Activated gamma-delta T cell treated with anti-CD3 and anti-CD28 coated beads, Interleukin-2, amount 50 U/mL, for 16 hours (primary cell): ENCODE results near the gene DNAJB11.
"Not testable (repeated sequence)": the region's sequence is repeated elsewhere in the genome, so short reads cannot be mapped to it uniquely, and the experiment has no call there.

Experiments
- DNase-seq: peaks from one replicate; pipeline ENCODE4 v3.0.0-alpha.2; 2020; ENCODE audit warnings: low read depth

Gene DNAJB11

GRCh38 chr3:186552408-186553031 lies 18.0 kb upstream of the DNAJB11 start:
- no peak for DNase-seq

GRCh38 chr3:186564586-186564985 lies 5.9 kb upstream of the DNAJB11 start:
- no peak for DNase-seq

GRCh38 chr3:186566772-186567071 lies 3.8 kb upstream of the DNAJB11 start:
- no peak for DNase-seq

- DNase-seq = peak; percentile 91
Observed at GRCh38 chr3:186567072-186567921, 3.2 kb upstream of the DNAJB11 start, which contains the start of gene TBCCD1. TSS of gene TBCCD1 (minus strand) at chr3:186567339. CDS start at chr3:186564329, 3,010 bp downstream.

- not testable (repeated sequence) for DNase-seq
Observed at GRCh38 chr3:186569361-186569760, 1.2 kb upstream of the DNAJB11 start.

- no peak for DNase-seq
Observed at GRCh38 chr3:186569779-186570095, 783 bp upstream of the DNAJB11 start.

- no peak for DNase-seq
Observed at GRCh38 chr3:186570941-186571643, 572 bp downstream of the DNAJB11 start.

GRCh38 chr3:186571644-186572013 lies 1.1 kb downstream of the DNAJB11 start:
- no peak for DNase-seq

GRCh38 chr3:186577521-186577920 lies 7.0 kb downstream of the DNAJB11 start:
- DNase-seq = no peak

GRCh38 chr3:186580785-186581184 lies 10.3 kb downstream of the DNAJB11 start:
- no peak for DNase-seq

- DNase-seq = no peak
Observed at GRCh38 chr3:186582541-186582940, 12.0 kb downstream of the DNAJB11 start.

GRCh38 chr3:186583831-186584230 lies 13.3 kb downstream of the DNAJB11 start:
- no peak for DNase-seq

- not testable (repeated sequence) for DNase-seq
Observed at GRCh38 chr3:186586245-186586644, 15.7 kb downstream of the DNAJB11 start.

GRCh38 chr3:186587183-186587582 lies 16.7 kb downstream of the DNAJB11 start:
- DNase-seq = no peak

GRCh38 chr3:186588632-186589031 lies 18.1 kb downstream of the DNAJB11 start:
- no peak for DNase-seq

GRCh38 chr3:186589121-186589520 lies 18.6 kb downstream of the DNAJB11 start:
- DNase-seq = no peak

GRCh38 chr3:186589856-186590579 lies 19.5 kb downstream of the DNAJB11 start:
- DNase-seq = no peak

GRCh38 chr3:186590580-186591295 lies 20.2 kb downstream of the DNAJB11 start:
- no peak for DNase-seq

GRCh38 chr3:186592682-186593081 lies 22.2 kb downstream of the DNAJB11 start:
- DNase-seq = no peak

- DNase-seq = no peak
Observed at GRCh38 chr3:186593862-186594261, 23.3 kb downstream of the DNAJB11 start.

GRCh38 chr3:186594591-186595113 lies 24.1 kb downstream of the DNAJB11 start:
- no peak for DNase-seq
